HG02763 (cell line): ENCODE results near the gene STARD3.
"Not testable (repeated sequence)": the region's sequence is repeated elsewhere in the genome, so short reads cannot be mapped to it uniquely, and the experiment has no call there.

Source experiments
- ATAC-seq: cut with Tn5 transposase; IDR thresholded peaks from one replicate; pipeline ENCODE4 v1.9.1; 2021; ENCODE audit warnings: mild to moderate bottlenecking, moderate library complexity; ENCODE audit not compliant: unreplicated experiment

The STARD3 gene

GRCh38 chr17:39636927-39637736 lies at the start of gene STARD3:
TSS of gene STARD3 (plus strand) at chr17:39637144. CDS start at chr17:39653532, 16,388 bp downstream.
- ATAC-seq: peak; percentile 70

GRCh38 chr17:39590180-39590579 lies 46.8 kb upstream of the STARD3 start:
- not testable (repeated sequence) for ATAC-seq

GRCh38 chr17:39591958-39592954 lies 44.7 kb upstream of the STARD3 start:
- no peak for ATAC-seq

GRCh38 chr17:39593371-39593770 lies 43.6 kb upstream of the STARD3 start:
- no peak for ATAC-seq

GRCh38 chr17:39595294-39595693 lies 41.6 kb upstream of the STARD3 start:
- no peak for ATAC-seq

- no peak for ATAC-seq
These were observed 40.9 kb upstream of the STARD3 start for GRCh38 chr17:39595928-39596510.

- no peak for ATAC-seq
These were observed 40.2 kb upstream of the STARD3 start for GRCh38 chr17:39596543-39597267.

- no peak for ATAC-seq
These were observed 39.4 kb upstream of the STARD3 start for GRCh38 chr17:39597372-39598046.

GRCh38 chr17:39598047-39598481 lies 38.9 kb upstream of the STARD3 start:
- ATAC-seq: no peak

GRCh38 chr17:39598630-39599003 lies 38.3 kb upstream of the STARD3 start:
- no peak for ATAC-seq

- no peak for ATAC-seq
These were observed 37.8 kb upstream of the STARD3 start for GRCh38 chr17:39599004-39599664.

GRCh38 chr17:39599665-39600231 lies 37.2 kb upstream of the STARD3 start:
- ATAC-seq: no peak

- ATAC-seq: no peak
These were observed 36.5 kb upstream of the STARD3 start for GRCh38 chr17:39600288-39600996.

- ATAC-seq: no peak
These were observed 35.8 kb upstream of the STARD3 start for GRCh38 chr17:39600997-39601597.

- no peak for ATAC-seq
These were observed 35.0 kb upstream of the STARD3 start for GRCh38 chr17:39601758-39602532.

GRCh38 chr17:39602533-39603303 lies 34.2 kb upstream of the STARD3 start:
- no peak for ATAC-seq
